PC-3 (cell line): Measurements from ENCODE around the gene SLC1A5.

Experiments used
- CTCF ChIP-seq: fragments of 300-600 bp; sonication (generic); conservative IDR thresholded peaks from 2 replicates; pipeline ENCODE4 v1.5.1; 2017; ENCODE audit warnings: antibody characterized with exemption, low read depth, mild to moderate bottlenecking, low read length
- EZH2 ChIP-seq: fragments of 300-600 bp; sonication (generic); IDR thresholded peaks from one replicate; pipeline ENCODE4 v1.6.1; 2017; ENCODE audit warnings: antibody characterized with exemption, mild to moderate bottlenecking, low read length; ENCODE audit not compliant: unreplicated experiment
- EZH2phosphoT487 ChIP-seq: fragments of 300-600 bp; sonication (generic); IDR thresholded peaks from 2 replicates; pipeline ENCODE4 v1.6.1; 2018; ENCODE audit warnings: mild to moderate bottlenecking, antibody characterized with exemption, low read length, borderline replicate concordance

DNA sequence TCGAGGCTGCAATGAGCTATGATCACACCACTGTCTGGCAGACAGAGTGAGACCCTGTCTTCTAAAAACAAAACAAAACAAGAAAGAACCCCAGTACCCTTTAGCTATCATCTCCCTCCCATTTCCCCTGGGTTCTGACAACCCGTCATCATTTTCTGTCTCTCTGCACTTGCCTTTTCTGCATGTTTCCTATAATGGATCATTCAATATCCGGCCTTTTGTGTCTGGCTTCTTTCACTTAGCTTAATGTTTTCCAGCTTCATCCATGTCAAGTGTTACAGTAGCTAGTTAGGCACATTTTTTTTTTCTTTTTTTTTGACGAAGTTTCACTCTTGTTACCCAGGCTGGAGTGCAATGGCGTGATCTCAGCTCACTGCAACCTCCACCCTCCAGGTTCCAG is 45.7 kb upstream of the SLC1A5 start:
- TF ChIP-seq CTCF (no peak), EZH2 (no peak), EZH2phosphoT487 (no peak)
